AG09309 (cell line): ENCODE measurements around the gene RPUSD1.

Experiments used
- DNase-seq: peaks from one replicate; pipeline ENCODE4 v3.0.0-alpha.2; 2010; ENCODE audit warnings: low read depth
- H3K4me3 ChIP-seq: 2 replicates; pipeline ENCODE4 v1.5.1; 2011; ENCODE audit warnings: mild to moderate bottlenecking, low read depth, low read length, moderate library complexity; ENCODE audit not compliant: control insufficient read depth
- TF ChIP-seq, protein P1 (sequence below): IDR thresholded peaks from 2 replicates; pipeline ENCODE4 v1.5.1; 2011; ENCODE audit warnings: mild to moderate bottlenecking, low read depth, low read length, inconsistent platforms; ENCODE audit not compliant: insufficient read depth, control insufficient read depth; ENCODE audit errors: missing control alignments

The RPUSD1 gene

DNA sequence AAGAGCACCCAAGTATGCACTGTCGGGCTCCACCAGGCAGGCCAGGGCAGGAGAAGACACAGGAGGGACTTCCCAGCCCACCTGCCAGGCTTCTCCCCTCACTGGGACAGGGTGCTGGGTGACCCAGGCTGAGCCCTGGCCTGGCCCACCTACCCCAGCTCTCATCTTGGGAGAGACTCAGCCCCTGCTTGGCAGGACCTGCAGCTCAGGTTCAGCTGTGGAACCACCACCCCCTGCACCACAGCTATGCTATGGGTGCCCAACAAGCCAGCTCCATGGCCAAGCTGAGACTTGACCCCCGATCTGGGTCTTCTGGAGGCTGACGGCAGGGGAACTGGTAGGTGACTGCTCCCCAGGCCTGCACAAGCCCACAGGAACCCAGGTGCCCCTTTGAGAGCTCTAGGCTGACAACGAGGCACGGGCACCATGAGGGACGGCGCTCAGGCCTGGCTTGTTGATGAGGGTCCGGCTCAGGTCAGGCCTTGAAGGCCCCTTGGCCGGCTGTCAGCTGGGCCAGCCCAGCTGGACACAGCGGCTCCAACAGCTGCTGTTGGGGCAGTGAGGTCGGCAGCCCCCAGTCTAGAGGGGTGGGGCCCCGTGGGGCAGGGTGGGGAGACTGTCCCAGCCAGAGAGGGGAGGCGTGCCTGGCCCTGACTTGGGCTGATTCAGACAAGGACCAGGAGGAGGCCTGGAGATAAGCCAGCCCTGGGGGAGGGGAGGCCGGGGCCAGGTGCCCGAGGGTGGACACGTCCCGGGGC, 4.6 kb downstream of the RPUSD1 start:
- H3K4me3 ChIP-seq, result no peak overlapping the region
- TF ChIP-seq, protein P1, sequence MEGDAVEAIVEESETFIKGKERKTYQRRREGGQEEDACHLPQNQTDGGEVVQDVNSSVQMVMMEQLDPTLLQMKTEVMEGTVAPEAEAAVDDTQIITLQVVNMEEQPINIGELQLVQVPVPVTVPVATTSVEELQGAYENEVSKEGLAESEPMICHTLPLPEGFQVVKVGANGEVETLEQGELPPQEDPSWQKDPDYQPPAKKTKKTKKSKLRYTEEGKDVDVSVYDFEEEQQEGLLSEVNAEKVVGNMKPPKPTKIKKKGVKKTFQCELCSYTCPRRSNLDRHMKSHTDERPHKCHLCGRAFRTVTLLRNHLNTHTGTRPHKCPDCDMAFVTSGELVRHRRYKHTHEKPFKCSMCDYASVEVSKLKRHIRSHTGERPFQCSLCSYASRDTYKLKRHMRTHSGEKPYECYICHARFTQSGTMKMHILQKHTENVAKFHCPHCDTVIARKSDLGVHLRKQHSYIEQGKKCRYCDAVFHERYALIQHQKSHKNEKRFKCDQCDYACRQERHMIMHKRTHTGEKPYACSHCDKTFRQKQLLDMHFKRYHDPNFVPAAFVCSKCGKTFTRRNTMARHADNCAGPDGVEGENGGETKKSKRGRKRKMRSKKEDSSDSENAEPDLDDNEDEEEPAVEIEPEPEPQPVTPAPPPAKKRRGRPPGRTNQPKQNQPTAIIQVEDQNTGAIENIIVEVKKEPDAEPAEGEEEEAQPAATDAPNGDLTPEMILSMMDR, result no peak
- DNase-seq, result no peak

GRCh38 chr16:782766-783403, 5.3 kb downstream of the RPUSD1 start:
- no peak overlapping the region for H3K4me3 ChIP-seq
- TF ChIP-seq, protein P1, result no peak
- DNase-seq, result no peak

DNA sequence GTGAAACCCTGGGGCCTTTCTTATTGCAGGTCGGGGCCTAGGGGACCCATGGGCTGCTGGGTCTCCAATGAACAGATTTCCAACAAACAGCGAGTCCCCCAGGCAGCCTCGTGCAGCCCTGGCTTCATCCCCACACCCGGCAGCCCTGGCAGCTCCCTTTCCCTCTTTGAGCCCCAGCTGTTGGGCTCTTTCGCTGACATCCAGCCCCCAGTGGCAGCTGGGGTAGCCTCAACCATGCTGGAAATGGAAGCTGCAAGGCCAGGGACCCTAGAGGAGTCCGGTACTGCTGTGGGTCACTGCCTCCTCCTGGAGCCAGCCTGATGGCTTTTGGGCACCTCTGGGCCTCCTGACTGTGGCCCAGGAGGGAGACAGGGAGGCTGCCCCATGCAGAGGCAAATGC, 5.9 kb downstream of the RPUSD1 start:
- no peak overlapping the region for H3K4me3 ChIP-seq
- DNase-seq, result no peak
- TF ChIP-seq, protein P1, result no peak

DNA sequence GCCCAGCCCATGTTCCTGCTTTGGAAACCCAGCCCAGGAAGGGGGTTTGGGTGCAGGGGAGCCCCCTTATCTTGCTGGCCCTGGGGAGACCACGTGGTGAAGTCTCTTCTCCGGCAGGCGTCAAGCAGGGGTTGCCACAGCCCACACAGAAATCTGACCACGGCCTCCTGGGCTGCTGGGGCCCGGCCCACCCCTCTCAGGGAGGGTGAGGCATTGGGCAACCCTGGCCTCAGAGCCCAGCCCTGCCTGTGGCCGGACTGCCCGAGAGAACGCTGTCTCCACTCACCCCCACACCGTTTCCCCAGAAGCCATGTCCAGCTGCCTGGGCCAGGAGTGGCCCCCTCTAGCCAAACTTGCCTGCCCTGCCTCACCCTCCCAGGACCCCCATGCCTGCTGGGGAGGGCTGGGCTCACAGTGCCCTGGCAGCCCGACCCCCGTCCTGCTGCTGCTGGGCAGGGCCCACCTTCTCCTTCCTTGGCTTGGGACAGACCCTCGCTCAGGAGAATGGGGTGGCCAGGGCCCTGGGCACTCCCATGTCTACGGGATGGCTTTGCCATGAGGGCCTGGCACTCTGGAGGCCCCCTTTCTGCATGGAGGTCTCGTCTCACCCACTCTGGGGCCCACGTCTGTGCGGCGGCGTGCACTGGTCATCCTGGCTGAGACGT, 6.7 kb downstream of the RPUSD1 start:
- DNase-seq, result no peak
- no peak overlapping the region for H3K4me3 ChIP-seq
- TF ChIP-seq, protein P1, result no peak

- TF ChIP-seq, protein P1, result no peak
- no peak for DNase-seq
- no peak overlapping the region for H3K4me3 ChIP-seq
Measured at GRCh38 chr16:780296-780695, 7.9 kb downstream of the RPUSD1 start.

DNA sequence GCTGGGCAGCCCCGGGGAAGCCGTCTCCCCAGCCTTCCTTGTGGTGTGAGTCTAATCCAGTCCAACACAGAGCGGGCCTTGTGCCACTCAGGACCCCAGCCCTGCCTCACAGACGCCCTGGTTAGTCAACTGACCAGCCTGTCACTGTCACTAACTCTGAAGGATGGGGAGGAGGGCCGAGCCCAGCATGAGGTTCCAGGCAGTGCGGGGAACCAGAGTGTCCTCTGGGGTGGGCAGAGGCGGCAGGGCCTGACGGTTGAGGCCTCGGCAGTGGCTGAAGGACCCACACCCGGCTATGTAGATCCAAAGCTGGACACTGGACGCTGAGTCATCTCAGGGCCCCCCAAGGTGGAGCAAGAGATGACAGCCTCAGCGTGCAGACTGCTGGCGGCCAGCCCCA, 8.6 kb downstream of the RPUSD1 start:
- H3K4me3 ChIP-seq, result no peak overlapping the region
- no peak for DNase-seq
- TF ChIP-seq, protein P1, result no peak
